KMS-11 (cell line): ENCODE data around the gene CDCA8.

Source experiments
- H2AFZ ChIP-seq: fragments of 200-600 bp; sonication (generic); 2 replicates; pipeline ENCODE4 v1.6.1; 2016; ENCODE audit warnings: antibody characterized with exemption, mixed run types, low read depth
- H3K27ac ChIP-seq: fragments of 200-600 bp; sonication (generic); 2 replicates; pipeline ENCODE4 v1.6.1; 2016; ENCODE audit warnings: mild to moderate bottlenecking, mixed run types
- H3K27me3 ChIP-seq: fragments of 200-600 bp; sonication (generic); 2 replicates; pipeline ENCODE4 v1.6.1; 2017; ENCODE audit warnings: mild to moderate bottlenecking, low read depth, mixed run types, moderate library complexity; ENCODE audit not compliant: insufficient read depth
- H3K36me3 ChIP-seq: fragments of 200-600 bp; sonication (generic); 2 replicates; pipeline ENCODE4 v1.6.1; 2017; ENCODE audit warnings: mild to moderate bottlenecking, mixed run types; ENCODE audit not compliant: insufficient read depth
- H3K4me1 ChIP-seq: fragments of 200-600 bp; sonication (generic); 2 replicates; pipeline ENCODE4 v1.6.1; 2016; ENCODE audit warnings: mild to moderate bottlenecking, low read depth, mixed run types; ENCODE audit not compliant: poor library complexity, severe bottlenecking
- H3K4me2 ChIP-seq: fragments of 200-600 bp; sonication (generic); 2 replicates; pipeline ENCODE4 v1.7.0; 2016; ENCODE audit warnings: mild to moderate bottlenecking, mixed run types
- H3K4me3 ChIP-seq: fragments of 200-600 bp; sonication (generic); IDR thresholded peaks from 2 replicates; pipeline ENCODE4 v1.6.1; 2017; ENCODE audit warnings: low read depth, low read length, mixed read lengths; ENCODE audit not compliant: insufficient read depth
- H3K79me2 ChIP-seq: fragments of 200-600 bp; sonication (generic); 2 replicates; pipeline ENCODE4 v1.6.1; 2016; ENCODE audit warnings: low read depth, mixed run types; ENCODE audit not compliant: insufficient read depth
- H3K9ac ChIP-seq: fragments of 200-600 bp; sonication (generic); 2 replicates; pipeline ENCODE4 v1.6.1; 2016; ENCODE audit warnings: mild to moderate bottlenecking, mixed run types
- H4K20me1 ChIP-seq: fragments of 200-600 bp; sonication (generic); 2 replicates; pipeline ENCODE4 v1.6.1; 2016; ENCODE audit warnings: mild to moderate bottlenecking, mixed run types; ENCODE audit not compliant: insufficient read depth
- CTCF ChIP-seq: fragments of 200-600 bp; sonication (generic); conservative IDR thresholded peaks from 2 replicates; pipeline ENCODE4 v1.6.1; 2017; ENCODE audit warnings: low read depth, mild to moderate bottlenecking, antibody characterized with exemption, low read length, moderate library complexity, mixed read lengths

Gene CDCA8

GRCh38 chr1:37725851-37726613 lies 33.7 kb downstream of the CDCA8 start:
- Histone ChIP-seq H3K27me3 (no peaks in the 10 kb centered on the region; the same call in 1 of the 2 replicates), H3K4me2 (no peak overlapping the region), H3K27ac (no peak overlapping the region), H3K9ac (no peak overlapping the region), H3K79me2 (no peaks in the 10 kb centered on the region), H4K20me1 (no peaks in the 10 kb centered on the region), H3K4me1 (no peaks in the 10 kb centered on the region), H3K4me3 (no peak overlapping the region), H3K36me3 (no peaks in the 10 kb centered on the region), H2AFZ (no peak overlapping the region)
- TF ChIP-seq CTCF = no peak

DNA sequence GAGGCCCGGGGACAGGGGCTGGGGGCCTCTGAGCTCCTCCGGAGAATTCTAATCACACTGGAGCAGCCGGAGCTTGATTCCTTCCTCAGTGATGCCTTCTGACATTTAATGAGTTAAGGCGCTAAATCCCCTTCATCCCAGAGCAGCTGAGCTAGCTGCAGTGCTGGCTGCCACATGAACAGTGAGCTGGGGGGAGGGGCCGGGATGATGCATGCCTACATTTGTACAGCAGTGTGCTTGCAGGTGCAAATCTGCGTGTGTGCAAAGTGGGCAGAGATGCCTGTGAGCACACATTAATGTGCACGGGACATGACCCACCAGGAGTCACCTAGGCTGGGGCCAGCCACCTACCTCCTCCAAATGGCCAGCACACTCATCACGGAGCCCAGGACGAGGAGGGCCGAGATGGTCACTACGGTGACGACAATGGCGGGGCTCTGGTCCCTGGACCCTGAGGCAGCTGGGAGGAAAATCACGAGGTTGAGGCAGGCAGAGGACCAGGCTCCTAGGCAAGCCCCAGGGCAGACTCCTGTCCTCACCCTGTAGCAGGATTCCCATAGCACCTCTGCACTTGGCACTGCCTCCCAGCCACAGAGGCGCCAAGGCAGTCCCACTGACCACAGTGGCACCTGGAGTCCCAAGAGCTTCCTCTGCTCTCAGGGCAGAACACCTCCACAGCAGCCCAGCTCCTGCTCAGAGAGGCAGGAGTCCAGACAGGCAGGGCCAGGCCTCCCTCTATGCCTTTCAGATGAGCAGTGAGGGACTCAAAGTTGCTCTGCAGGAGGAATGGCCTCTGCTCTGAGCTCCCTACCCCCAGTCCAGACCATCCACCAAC lies 34.7 kb downstream of the CDCA8 start:
- no peaks in the 10 kb centered on the region for H4K20me1 ChIP-seq
- H3K79me2 ChIP-seq = no peaks in the 10 kb centered on the region
- no peak for TF ChIP-seq CTCF
- H3K9ac ChIP-seq = no peak overlapping the region
- no peak overlapping the region for H3K27ac ChIP-seq
- no peak overlapping the region for H3K4me3 ChIP-seq
- no peaks in the 10 kb centered on the region for H3K36me3 ChIP-seq
- H3K4me2 ChIP-seq = no peak overlapping the region
- H3K27me3 ChIP-seq = no peaks in the 10 kb centered on the region; the same call in 1 of the 2 replicates
- H2AFZ ChIP-seq = no peak overlapping the region
- H3K4me1 ChIP-seq = no peaks in the 10 kb centered on the region

DNA sequence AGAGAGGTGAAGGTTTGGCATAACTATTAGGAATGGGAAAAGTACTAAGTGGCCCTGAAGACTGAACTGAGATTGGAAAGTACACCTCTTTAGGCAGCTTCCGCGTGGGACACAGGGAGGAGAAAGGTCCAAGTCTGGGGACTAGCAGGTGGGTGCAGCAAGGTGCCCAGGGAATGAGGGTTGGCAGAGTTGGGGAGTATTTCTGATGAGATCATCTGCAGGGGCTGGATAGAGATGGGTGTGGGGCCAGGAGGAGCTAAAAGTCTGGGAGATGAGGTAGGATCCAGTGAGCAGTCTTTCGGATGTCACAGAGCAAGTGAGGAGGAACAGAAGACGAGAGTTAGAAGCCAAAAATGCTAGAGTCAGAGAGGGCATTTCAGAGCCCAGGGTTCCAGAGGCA lies 36.1 kb downstream of the CDCA8 start:
- TF ChIP-seq CTCF = no peak
- Histone ChIP-seq H3K79me2 (no peaks in the 10 kb centered on the region), H3K4me1 (no peaks in the 10 kb centered on the region)

GRCh38 chr1:37730376-37730775 lies 38.1 kb downstream of the CDCA8 start:
- Histone ChIP-seq H4K20me1 (no peaks in the 10 kb centered on the region), H3K4me3 (no peak overlapping the region), H3K36me3 (no peaks in the 10 kb centered on the region), H3K79me2 (no peaks in the 10 kb centered on the region), H3K4me1 (no peaks in the 10 kb centered on the region), H3K27ac (no peak overlapping the region), H3K27me3 (no peaks in the 10 kb centered on the region; the same call in 1 of the 2 replicates), H2AFZ (no peak overlapping the region), H3K4me2 (no peak overlapping the region), H3K9ac (no peak overlapping the region)
- TF ChIP-seq CTCF = no peak

More for the DNA sequence above, 36.1 kb downstream of the CDCA8 start:
- no peak overlapping the region for H3K4me2 ChIP-seq
- H3K27ac ChIP-seq = no peak overlapping the region
- H3K36me3 ChIP-seq = no peaks in the 10 kb centered on the region
- no peak overlapping the region for H3K9ac ChIP-seq
- H3K4me3 ChIP-seq = no peak overlapping the region
- H4K20me1 ChIP-seq = no peaks in the 10 kb centered on the region
- H2AFZ ChIP-seq = no peak overlapping the region
- no peaks in the 10 kb centered on the region; the same call in 1 of the 2 replicates for H3K27me3 ChIP-seq
